ENCODE measurements around the gene TAF4.

DNA sequence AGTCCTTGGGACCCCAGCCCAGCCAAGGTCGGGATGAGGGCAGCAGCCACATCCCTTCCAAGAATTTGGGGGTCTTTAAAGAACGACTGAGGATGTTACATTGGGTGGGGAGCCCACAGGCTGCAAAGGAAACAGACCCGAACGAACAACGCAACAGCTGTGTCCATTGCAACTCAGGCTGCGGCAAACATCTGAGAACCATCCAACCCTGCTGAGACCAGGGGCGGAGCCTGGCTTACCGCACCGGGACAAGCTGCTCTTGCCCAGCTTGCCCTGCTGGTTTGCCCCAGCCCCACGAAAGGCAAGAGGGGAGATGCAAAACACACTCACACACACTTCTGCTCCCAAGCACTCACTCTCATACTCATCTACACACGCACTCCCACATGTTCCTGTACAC, 21.5 kb upstream of the TAF4 start:
- TF ChIP-seq, protein P1, sequence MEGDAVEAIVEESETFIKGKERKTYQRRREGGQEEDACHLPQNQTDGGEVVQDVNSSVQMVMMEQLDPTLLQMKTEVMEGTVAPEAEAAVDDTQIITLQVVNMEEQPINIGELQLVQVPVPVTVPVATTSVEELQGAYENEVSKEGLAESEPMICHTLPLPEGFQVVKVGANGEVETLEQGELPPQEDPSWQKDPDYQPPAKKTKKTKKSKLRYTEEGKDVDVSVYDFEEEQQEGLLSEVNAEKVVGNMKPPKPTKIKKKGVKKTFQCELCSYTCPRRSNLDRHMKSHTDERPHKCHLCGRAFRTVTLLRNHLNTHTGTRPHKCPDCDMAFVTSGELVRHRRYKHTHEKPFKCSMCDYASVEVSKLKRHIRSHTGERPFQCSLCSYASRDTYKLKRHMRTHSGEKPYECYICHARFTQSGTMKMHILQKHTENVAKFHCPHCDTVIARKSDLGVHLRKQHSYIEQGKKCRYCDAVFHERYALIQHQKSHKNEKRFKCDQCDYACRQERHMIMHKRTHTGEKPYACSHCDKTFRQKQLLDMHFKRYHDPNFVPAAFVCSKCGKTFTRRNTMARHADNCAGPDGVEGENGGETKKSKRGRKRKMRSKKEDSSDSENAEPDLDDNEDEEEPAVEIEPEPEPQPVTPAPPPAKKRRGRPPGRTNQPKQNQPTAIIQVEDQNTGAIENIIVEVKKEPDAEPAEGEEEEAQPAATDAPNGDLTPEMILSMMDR (IDR thresholded peaks at IDR 0.05) = no peak
- TF ChIP-seq, protein P2, sequence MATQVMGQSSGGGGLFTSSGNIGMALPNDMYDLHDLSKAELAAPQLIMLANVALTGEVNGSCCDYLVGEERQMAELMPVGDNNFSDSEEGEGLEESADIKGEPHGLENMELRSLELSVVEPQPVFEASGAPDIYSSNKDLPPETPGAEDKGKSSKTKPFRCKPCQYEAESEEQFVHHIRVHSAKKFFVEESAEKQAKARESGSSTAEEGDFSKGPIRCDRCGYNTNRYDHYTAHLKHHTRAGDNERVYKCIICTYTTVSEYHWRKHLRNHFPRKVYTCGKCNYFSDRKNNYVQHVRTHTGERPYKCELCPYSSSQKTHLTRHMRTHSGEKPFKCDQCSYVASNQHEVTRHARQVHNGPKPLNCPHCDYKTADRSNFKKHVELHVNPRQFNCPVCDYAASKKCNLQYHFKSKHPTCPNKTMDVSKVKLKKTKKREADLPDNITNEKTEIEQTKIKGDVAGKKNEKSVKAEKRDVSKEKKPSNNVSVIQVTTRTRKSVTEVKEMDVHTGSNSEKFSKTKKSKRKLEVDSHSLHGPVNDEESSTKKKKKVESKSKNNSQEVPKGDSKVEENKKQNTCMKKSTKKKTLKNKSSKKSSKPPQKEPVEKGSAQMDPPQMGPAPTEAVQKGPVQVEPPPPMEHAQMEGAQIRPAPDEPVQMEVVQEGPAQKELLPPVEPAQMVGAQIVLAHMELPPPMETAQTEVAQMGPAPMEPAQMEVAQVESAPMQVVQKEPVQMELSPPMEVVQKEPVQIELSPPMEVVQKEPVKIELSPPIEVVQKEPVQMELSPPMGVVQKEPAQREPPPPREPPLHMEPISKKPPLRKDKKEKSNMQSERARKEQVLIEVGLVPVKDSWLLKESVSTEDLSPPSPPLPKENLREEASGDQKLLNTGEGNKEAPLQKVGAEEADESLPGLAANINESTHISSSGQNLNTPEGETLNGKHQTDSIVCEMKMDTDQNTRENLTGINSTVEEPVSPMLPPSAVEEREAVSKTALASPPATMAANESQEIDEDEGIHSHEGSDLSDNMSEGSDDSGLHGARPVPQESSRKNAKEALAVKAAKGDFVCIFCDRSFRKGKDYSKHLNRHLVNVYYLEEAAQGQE (IDR thresholded peaks at IDR 0.05; ENCODE audit: insufficient read depth in 1 of 2, low read depth in 2 of 2, low read length in 1 of 2) = no peak
- no peak for TF ChIP-seq SIN3A (IDR thresholded peaks at IDR 0.05; ENCODE audit: borderline replicate concordance, insufficient read depth, low read depth, low read length)

Measured in Panc1 (cell line).